Measurements from ENCODE around the gene CNDP2.

CNDP2 gene

GRCh38 chr18:74505776-74506175, 9.6 kb downstream of the CNDP2 start:
- Histone ChIP-seq H3K4me1 (ENCODE audit: control insufficient read depth, insufficient read depth, low read length) (no peaks in the 10 kb centered on the region), H3K36me3 (ENCODE audit: insufficient read depth, low read length) (peaks cover 51% of the 10 kb centered on the region), H3K4me2 (ENCODE audit: low read length) (no peak overlapping the region), H3K9ac (ENCODE audit: low read depth, low read length) (no peak overlapping the region), H3K9me3 (replicated peaks; ENCODE audit: low read length) (no peaks in the 10 kb centered on the region), H3K27me3 (ENCODE audit: control insufficient read depth, insufficient read depth, low read length) (no peaks in the 10 kb centered on the region), H3K4me3 (ENCODE audit: low read length) (no peak overlapping the region)

- Histone ChIP-seq H3K36me3 (ENCODE audit: insufficient read depth, low read length) (peaks cover 48% of the 10 kb centered on the region), H3K9ac (ENCODE audit: low read depth, low read length) (no peak overlapping the region), H3K4me1 (ENCODE audit: control insufficient read depth, insufficient read depth, low read length) (no peaks in the 10 kb centered on the region)
These were observed 10.4 kb downstream of the CNDP2 start for GRCh38 chr18:74506448-74507084.

GRCh38 chr18:74507097-74507881, 11.1 kb downstream of the CNDP2 start:
- Histone ChIP-seq H3K9me3 (replicated peaks; ENCODE audit: low read length) (no peaks in the 10 kb centered on the region), H3K9ac (ENCODE audit: low read depth, low read length) (no peak overlapping the region), H3K27me3 (ENCODE audit: control insufficient read depth, insufficient read depth, low read length) (no peaks in the 10 kb centered on the region), H3K36me3 (ENCODE audit: insufficient read depth, low read length) (peaks cover 51% of the 10 kb centered on the region), H3K4me1 (ENCODE audit: control insufficient read depth, insufficient read depth, low read length) (no peaks in the 10 kb centered on the region), H3K4me2 (ENCODE audit: low read length) (no peak overlapping the region), H3K4me3 (ENCODE audit: low read length) (no peak overlapping the region)

More at GRCh38 chr18:74506448-74507084, 10.4 kb downstream of the CNDP2 start:
- Histone ChIP-seq H3K9me3 (replicated peaks; ENCODE audit: low read length) (no peaks in the 10 kb centered on the region), H3K27me3 (ENCODE audit: control insufficient read depth, insufficient read depth, low read length) (no peaks in the 10 kb centered on the region), H3K4me3 (ENCODE audit: low read length) (no peak overlapping the region), H3K4me2 (ENCODE audit: low read length) (no peak overlapping the region)

- Histone ChIP-seq H3K9ac (ENCODE audit: low read depth, low read length) (no peak overlapping the region), H3K9me3 (replicated peaks; ENCODE audit: low read length) (no peaks in the 10 kb centered on the region), H3K4me3 (ENCODE audit: low read length) (no peak overlapping the region), H3K4me2 (ENCODE audit: low read length) (no peak overlapping the region), H3K27me3 (ENCODE audit: control insufficient read depth, insufficient read depth, low read length) (no peaks in the 10 kb centered on the region), H3K4me1 (ENCODE audit: control insufficient read depth, insufficient read depth, low read length) (no peaks in the 10 kb centered on the region), H3K36me3 (ENCODE audit: insufficient read depth, low read length) (peaks cover 52% of the 10 kb centered on the region)
These were observed 11.8 kb downstream of the CNDP2 start for GRCh38 chr18:74507927-74508326.

GRCh38 chr18:74508366-74508765, 12.2 kb downstream of the CNDP2 start:
- no peaks in the 10 kb centered on the region for H3K27me3 ChIP-seq (ENCODE audit: control insufficient read depth, insufficient read depth, low read length)
- H3K4me3 ChIP-seq (ENCODE audit: low read length) = no peak overlapping the region
- H3K9ac ChIP-seq (ENCODE audit: low read depth, low read length) = no peak overlapping the region
- H3K9me3 ChIP-seq (replicated peaks; ENCODE audit: low read length) = no peaks in the 10 kb centered on the region
- H3K4me1 ChIP-seq (ENCODE audit: control insufficient read depth, insufficient read depth, low read length) = no peaks in the 10 kb centered on the region
- H3K36me3 ChIP-seq (ENCODE audit: insufficient read depth, low read length) = peaks cover 52% of the 10 kb centered on the region
- H3K4me2 ChIP-seq (ENCODE audit: low read length) = no peak overlapping the region

- Histone ChIP-seq H3K4me3 (ENCODE audit: low read length) (no peak overlapping the region), H3K27me3 (ENCODE audit: control insufficient read depth, insufficient read depth, low read length) (no peaks in the 10 kb centered on the region), H3K9me3 (replicated peaks; ENCODE audit: low read length) (no peaks in the 10 kb centered on the region), H3K9ac (ENCODE audit: low read depth, low read length) (no peak overlapping the region), H3K4me2 (ENCODE audit: low read length) (no peak overlapping the region), H3K4me1 (ENCODE audit: control insufficient read depth, insufficient read depth, low read length) (no peaks in the 10 kb centered on the region), H3K36me3 (ENCODE audit: insufficient read depth, low read length) (peaks cover 54% of the 10 kb centered on the region)
These were observed 12.7 kb downstream of the CNDP2 start for GRCh38 chr18:74508821-74509225.

GRCh38 chr18:74509856-74510769, 13.9 kb downstream of the CNDP2 start:
- Histone ChIP-seq H3K36me3 (ENCODE audit: insufficient read depth, low read length) (peaks cover 58% of the 10 kb centered on the region), H3K27me3 (ENCODE audit: control insufficient read depth, insufficient read depth, low read length) (no peaks in the 10 kb centered on the region), H3K9ac (ENCODE audit: low read depth, low read length) (no peak overlapping the region), H3K9me3 (replicated peaks; ENCODE audit: low read length) (no peaks in the 10 kb centered on the region), H3K4me2 (ENCODE audit: low read length) (no peak overlapping the region), H3K4me1 (ENCODE audit: control insufficient read depth, insufficient read depth, low read length) (no peaks in the 10 kb centered on the region), H3K4me3 (ENCODE audit: low read length) (no peak overlapping the region)

- peaks cover 64% of the 10 kb centered on the region for H3K36me3 ChIP-seq (ENCODE audit: insufficient read depth, low read length)
- no peaks in the 10 kb centered on the region for H3K27me3 ChIP-seq (ENCODE audit: control insufficient read depth, insufficient read depth, low read length)
- H3K9me3 ChIP-seq (replicated peaks; ENCODE audit: low read length) = no peaks in the 10 kb centered on the region
- no peak overlapping the region for H3K9ac ChIP-seq (ENCODE audit: low read depth, low read length)
- no peaks in the 10 kb centered on the region for H3K4me1 ChIP-seq (ENCODE audit: control insufficient read depth, insufficient read depth, low read length)
- no peak overlapping the region for H3K4me3 ChIP-seq (ENCODE audit: low read length)
- H3K4me2 ChIP-seq (ENCODE audit: low read length) = no peak overlapping the region
These were observed 14.6 kb downstream of the CNDP2 start for GRCh38 chr18:74510770-74511095.

GRCh38 chr18:74511823-74512222, 15.7 kb downstream of the CNDP2 start:
- H3K4me3 ChIP-seq (ENCODE audit: low read length) = no peak overlapping the region
- H3K4me1 ChIP-seq (ENCODE audit: control insufficient read depth, insufficient read depth, low read length) = no peaks in the 10 kb centered on the region
- H3K9ac ChIP-seq (ENCODE audit: low read depth, low read length) = no peak overlapping the region
- peaks cover 67% of the 10 kb centered on the region for H3K36me3 ChIP-seq (ENCODE audit: insufficient read depth, low read length)
- H3K27me3 ChIP-seq (ENCODE audit: control insufficient read depth, insufficient read depth, low read length) = no peaks in the 10 kb centered on the region
- no peak overlapping the region for H3K4me2 ChIP-seq (ENCODE audit: low read length)
- H3K9me3 ChIP-seq (replicated peaks; ENCODE audit: low read length) = no peaks in the 10 kb centered on the region

GRCh38 chr18:74512321-74513053, 16.3 kb downstream of the CNDP2 start:
- no peaks in the 10 kb centered on the region for H3K27me3 ChIP-seq (ENCODE audit: control insufficient read depth, insufficient read depth, low read length)
- H3K9me3 ChIP-seq (replicated peaks; ENCODE audit: low read length) = no peaks in the 10 kb centered on the region
- H3K4me2 ChIP-seq (ENCODE audit: low read length) = no peak overlapping the region
- H3K4me3 ChIP-seq (ENCODE audit: low read length) = no peak overlapping the region
- H3K9ac ChIP-seq (ENCODE audit: low read depth, low read length) = no peak overlapping the region
- H3K4me1 ChIP-seq (ENCODE audit: control insufficient read depth, insufficient read depth, low read length) = no peaks in the 10 kb centered on the region
- H3K36me3 ChIP-seq (ENCODE audit: insufficient read depth, low read length) = peaks cover 62% of the 10 kb centered on the region

Data from skeletal muscle satellite cell (primary cell).